Tibial artery (tissue), 4 donors: Measurements from ENCODE around the gene BCO2.
A peak's percentile ranks its signal among the peaks of the same experiment; 100 is the strongest.

Source experiments
- DNase-seq, 2 donors: peaks; one replicate each; pipeline ENCODE4 v3.0.0-alpha.2; 2019
- H3K27ac ChIP-seq, 2 donors: fragments of 200-600 bp; sonication (generic) in 1 of 2; 1 replicate in 1 of 2; 2 replicates in 1 of 2; pipeline ENCODE4 v1.5.1; 2018 to 2019; ENCODE audit warnings: mild to moderate bottlenecking in 1 of 2
- H3K27me3 ChIP-seq, 2 donors: fragments of 200-600 bp; sonication (generic) in 1 of 2; one replicate each; pipeline versions ENCODE4 v1.5.1 to v1.6.0; 2016 to 2019
- H3K36me3 ChIP-seq, 3 donors: fragments of 200-600 bp; sonication (generic) in 2 of 3; one replicate each; pipeline ENCODE4 v1.5.1; 2016 to 2019; ENCODE audit warnings: mild to moderate bottlenecking in 2 of 3
- H3K4me1 ChIP-seq, 4 donors: fragments of 200-600 bp; sonication (generic) in 2 of 4; 1 replicate in 3 of 4; 2 replicates in 1 of 4; pipeline ENCODE4 v1.5.1; 2016 to 2019
- H3K4me3 ChIP-seq, 2 donors: fragments of 200-600 bp; sonication (generic) in 1 of 2; 1 replicate in 1 of 2; 2 replicates in 1 of 2; pipeline ENCODE4 v1.5.1; 2018 to 2019; ENCODE audit warnings: mild to moderate bottlenecking in 2 of 2
- H3K9me3 ChIP-seq, 3 donors: fragments of 200-600 bp; sonication (generic) in 1 of 3; one replicate each; pipeline ENCODE4 v1.5.1; 2016 to 2019
- CTCF ChIP-seq, 2 experiments: fragments of 200-600 bp in 1 of 2; fragments of 450-650 bp in 1 of 2; IDR thresholded peaks; one replicate each; pipeline ENCODE4 v1.5.1; 2017 to 2019; ENCODE audit warnings: antibody characterized with exemption in 2 of 2, mild to moderate bottlenecking in 1 of 2, moderate library complexity in 1 of 2
- intact Hi-C: fragments of 100-400 bp; cut with DNase I; formaldehyde crosslinking; loops from one replicate; pipeline ENCODE4 v1.15.0; 2023; ENCODE audit warnings: low total_unique reads

The BCO2 gene

GRCh38 chr11:112174789-112175598, at the start of gene BCO2:
BCO2 (plus strand) TSS chr11:112175512; CDS start chr11:112175602, 90 bp downstream.
- intact Hi-C loops = loop anchor here (10.0 kb wide), 1 partner anchor 60 kb away; no protein-coding TSS in a partner anchor
- Histone ChIP-seq H3K27ac (peak within 1 kb of the TSS; percentile 19 to 24), H3K36me3 (no peaks in the 10 kb centered on the region), H3K9me3 (no peaks in the 10 kb centered on the region), H3K4me1 (peaks cover 0 to 24% (median 5%) of the 10 kb centered on the region in 4 donors), H3K4me3 (peak within 1 kb of the TSS; percentile 10 to 37), H3K27me3 (no peaks in the 10 kb centered on the region)
- peak; percentile 85 to 87 for DNase-seq
- TF ChIP-seq CTCF (IDR thresholded peaks at IDR 0.05) = peak; percentile 62 to 63

- no peak for TF ChIP-seq CTCF (IDR thresholded peaks at IDR 0.05)
- intact Hi-C loops = no loop called here
- H3K4me1 ChIP-seq = no peaks in the 10 kb centered on the region
- no peak overlapping the region for H3K4me3 ChIP-seq
- DNase-seq = no peak
- H3K36me3 ChIP-seq = no peaks in the 10 kb centered on the region
- no peak overlapping the region for H3K27ac ChIP-seq
- no peaks in the 10 kb centered on the region for H3K27me3 ChIP-seq
- H3K9me3 ChIP-seq = no peaks in the 10 kb centered on the region
Measured at GRCh38 chr11:112127056-112127455, 48.3 kb upstream of the BCO2 start.

- TF ChIP-seq CTCF (IDR thresholded peaks at IDR 0.05) = no peak
- Histone ChIP-seq H3K4me3 (no peak overlapping the region), H3K4me1 (no peaks in the 10 kb centered on the region), H3K27me3 (no peaks in the 10 kb centered on the region), H3K27ac (no peak overlapping the region), H3K36me3 (no peaks in the 10 kb centered on the region), H3K9me3 (no peaks in the 10 kb centered on the region)
- intact Hi-C loops = no loop called here
- peak in 1 of 2 donors; percentile 76 for DNase-seq
Measured at GRCh38 chr11:112128483-112129121, 46.7 kb upstream of the BCO2 start.

GRCh38 chr11:112129656-112130055, 45.7 kb upstream of the BCO2 start:
- no peaks in the 10 kb centered on the region for H3K27me3 ChIP-seq
- intact Hi-C loops = no loop called here
- H3K4me3 ChIP-seq = no peak overlapping the region
- no peak overlapping the region for H3K27ac ChIP-seq
- no peaks in the 10 kb centered on the region for H3K4me1 ChIP-seq
- H3K9me3 ChIP-seq = no peaks in the 10 kb centered on the region
- TF ChIP-seq CTCF (IDR thresholded peaks at IDR 0.05) = no peak
- no peaks in the 10 kb centered on the region for H3K36me3 ChIP-seq
- peak in 1 of 2 donors; percentile 47 for DNase-seq

- Histone ChIP-seq H3K4me1 (no peaks in the 10 kb centered on the region), H3K27ac (no peak overlapping the region), H3K27me3 (no peaks in the 10 kb centered on the region), H3K4me3 (no peak overlapping the region), H3K9me3 (no peaks in the 10 kb centered on the region), H3K36me3 (no peaks in the 10 kb centered on the region)
- no peak for TF ChIP-seq CTCF (IDR thresholded peaks at IDR 0.05)
- no peak for DNase-seq
- intact Hi-C loops = no loop called here
Measured at GRCh38 chr11:112132737-112133136, 42.6 kb upstream of the BCO2 start.
